ENCODE results near the gene CLDND1. TPM values are rescaled to one million over a fixed set of nuclear protein-coding genes. Genes with fewer than 3 reads are reported as not detected.
A peak's percentile ranks its signal among the peaks of the same experiment; 100 is the strongest.

Gene CLDND1
- total and polyA plus RNA-seq, 10 of the 15 experiments (the other 5 are each of a cell fraction or from before 2014, with no cell fraction given) = 97.8 to 225 (median 152) TPM

- TF ChIP-seq CUX1 (IDR thresholded peaks at IDR 0.05; ENCODE audit: insufficient replicate concordance, low read depth, low read length) (no peak), SIN3A (IDR thresholded peaks at IDR 0.05; ENCODE audit: low read depth, low read length) (no peak), POLR2AphosphoS2 (IDR thresholded peaks at IDR 0.05; ENCODE audit: low read depth, low read length) (peak; percentile 69), POLR2A (IDR thresholded peaks at IDR 0.05; ENCODE audit: low read depth, low read length) (peak; percentile 66; the same call in 1 of the 2 replicates), POLR2AphosphoS5 (IDR thresholded peaks at IDR 0.05; ENCODE audit: low read length) (peak; percentile 83), IRF5 (IDR thresholded peaks at IDR 0.05; ENCODE audit: borderline replicate concordance) (no peak), MEF2A (IDR thresholded peaks at IDR 0.05; ENCODE audit: insufficient read depth, low read depth, low read length) (0 out of 2 replicates have a peak, but pooled peaks have one; percentile 56), RUNX3 (IDR thresholded peaks at IDR 0.05; ENCODE audit: low read length) (peak; percentile 95), EED (IDR thresholded peaks at IDR 0.05; ENCODE audit: low read depth) (0 out of 2 replicates have a peak, but pooled peaks have one; percentile 31), EZH2 (IDR thresholded peaks at IDR 0.05; ENCODE audit: borderline replicate concordance, control insufficient read depth, low read depth, low read length) (no peak), E2F8 (IDR thresholded peaks at IDR 0.05; ENCODE audit: low read depth, partially characterized antibody) (no peak), ZNF217 (IDR thresholded peaks at IDR 0.05) (0 out of 2 replicates have a peak, but pooled peaks have one; percentile 55), STAT1 (conservative IDR thresholded peaks at IDR 0.05) (no peak), E4F1 (IDR thresholded peaks at IDR 0.05; ENCODE audit: borderline replicate concordance, partially characterized antibody) (no peak), ASH2L (IDR thresholded peaks at IDR 0.05; ENCODE audit: borderline replicate concordance, low read depth) (no peak), NFYB (IDR thresholded peaks at IDR 0.05; ENCODE audit: insufficient read depth, low read depth, low read length) (no peak), RELA (IDR thresholded peaks at IDR 0.05; ENCODE audit: borderline replicate concordance, partially characterized antibody) (no peak)
Measured at GRCh38 chr3:98525494-98525893, 2.8 kb upstream of the CLDND1 start (continued).
